Panc1 (cell line): Measurements from ENCODE around the gene GGTLC1.

Experiments used
- TCF7L2 ChIP-seq: IDR thresholded peaks from 2 replicates; pipeline ENCODE4 v1.6.1; 2011; ENCODE audit warnings: mild to moderate bottlenecking, low read depth, low read length, inconsistent platforms
- TF ChIP-seq, protein P1 (sequence below): fragments of 450-650 bp; IDR thresholded peaks from 2 replicates; pipeline ENCODE4 v1.5.1; 2017; ENCODE audit warnings: mild to moderate bottlenecking

DNA sequence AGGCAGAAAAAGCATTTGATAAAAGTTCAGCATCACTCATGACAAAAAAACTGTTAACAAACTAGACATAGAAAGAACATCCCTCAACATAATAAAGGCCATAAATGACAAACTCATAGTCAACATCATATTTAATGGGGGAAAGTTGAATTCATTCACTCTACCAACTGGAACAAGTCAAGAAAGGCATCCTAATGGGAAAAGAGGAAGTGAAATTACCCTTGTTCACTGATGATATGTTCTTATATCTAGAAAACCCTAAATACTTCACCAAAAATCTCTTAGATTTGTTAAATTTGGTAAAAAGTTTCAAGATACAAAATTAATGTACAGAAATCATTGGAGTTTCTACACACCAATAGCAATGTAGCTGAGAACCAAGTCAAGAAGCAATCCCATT lies 48.9 kb downstream of the GGTLC1 start:
- TF ChIP-seq, protein P1, sequence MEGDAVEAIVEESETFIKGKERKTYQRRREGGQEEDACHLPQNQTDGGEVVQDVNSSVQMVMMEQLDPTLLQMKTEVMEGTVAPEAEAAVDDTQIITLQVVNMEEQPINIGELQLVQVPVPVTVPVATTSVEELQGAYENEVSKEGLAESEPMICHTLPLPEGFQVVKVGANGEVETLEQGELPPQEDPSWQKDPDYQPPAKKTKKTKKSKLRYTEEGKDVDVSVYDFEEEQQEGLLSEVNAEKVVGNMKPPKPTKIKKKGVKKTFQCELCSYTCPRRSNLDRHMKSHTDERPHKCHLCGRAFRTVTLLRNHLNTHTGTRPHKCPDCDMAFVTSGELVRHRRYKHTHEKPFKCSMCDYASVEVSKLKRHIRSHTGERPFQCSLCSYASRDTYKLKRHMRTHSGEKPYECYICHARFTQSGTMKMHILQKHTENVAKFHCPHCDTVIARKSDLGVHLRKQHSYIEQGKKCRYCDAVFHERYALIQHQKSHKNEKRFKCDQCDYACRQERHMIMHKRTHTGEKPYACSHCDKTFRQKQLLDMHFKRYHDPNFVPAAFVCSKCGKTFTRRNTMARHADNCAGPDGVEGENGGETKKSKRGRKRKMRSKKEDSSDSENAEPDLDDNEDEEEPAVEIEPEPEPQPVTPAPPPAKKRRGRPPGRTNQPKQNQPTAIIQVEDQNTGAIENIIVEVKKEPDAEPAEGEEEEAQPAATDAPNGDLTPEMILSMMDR = no peak
- no peak for TF ChIP-seq TCF7L2
